ENCODE results near the gene GRIN3B.
A peak's percentile ranks its signal among the peaks of the same experiment; 100 is the strongest.

The GRIN3B gene

DNA sequence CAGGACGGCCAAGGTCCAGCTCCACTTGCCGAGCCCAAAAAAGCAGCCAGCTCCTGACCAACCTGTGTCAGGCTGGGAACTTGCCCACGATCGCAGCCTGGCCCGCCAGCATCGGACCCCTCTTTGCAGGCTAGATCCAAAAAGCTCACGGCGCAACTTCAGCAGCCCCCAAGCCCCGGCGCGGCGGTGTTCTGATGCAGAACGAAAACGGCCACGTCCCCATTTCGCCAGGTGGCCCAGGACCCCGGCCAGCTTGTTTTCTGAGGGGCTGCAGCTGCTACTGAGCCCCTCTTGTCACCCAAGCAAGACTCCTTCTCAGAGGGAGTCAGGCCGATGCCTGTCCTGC, 19.4 kb downstream of the GRIN3B start (continued):
- TF ChIP-seq, protein P1, sequence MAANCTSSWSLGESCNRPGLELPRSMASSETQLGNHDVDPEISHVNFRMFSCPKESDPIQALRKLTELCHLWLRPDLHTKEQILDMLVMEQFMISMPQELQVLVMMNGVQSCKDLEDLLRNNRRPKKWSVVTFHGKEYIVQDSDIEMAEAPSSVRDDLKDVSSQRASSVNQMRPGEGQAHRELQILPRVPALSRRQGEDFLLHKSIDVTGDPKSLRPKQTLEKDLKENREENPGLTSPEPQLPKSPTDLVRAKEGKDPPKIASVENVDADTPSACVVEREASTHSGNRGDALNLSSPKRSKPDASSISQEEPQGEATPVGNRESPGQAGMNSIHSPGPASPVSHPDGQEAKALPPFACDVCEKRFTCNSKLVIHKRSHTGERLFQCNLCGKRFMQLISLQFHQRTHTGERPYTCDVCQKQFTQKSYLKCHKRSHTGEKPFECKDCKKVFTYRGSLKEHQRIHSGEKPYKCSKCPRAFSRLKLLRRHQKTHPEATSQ (tag by site-specific recombination; IDR thresholded peaks at IDR 0.05): no peak
- TF ChIP-seq, protein P2, sequence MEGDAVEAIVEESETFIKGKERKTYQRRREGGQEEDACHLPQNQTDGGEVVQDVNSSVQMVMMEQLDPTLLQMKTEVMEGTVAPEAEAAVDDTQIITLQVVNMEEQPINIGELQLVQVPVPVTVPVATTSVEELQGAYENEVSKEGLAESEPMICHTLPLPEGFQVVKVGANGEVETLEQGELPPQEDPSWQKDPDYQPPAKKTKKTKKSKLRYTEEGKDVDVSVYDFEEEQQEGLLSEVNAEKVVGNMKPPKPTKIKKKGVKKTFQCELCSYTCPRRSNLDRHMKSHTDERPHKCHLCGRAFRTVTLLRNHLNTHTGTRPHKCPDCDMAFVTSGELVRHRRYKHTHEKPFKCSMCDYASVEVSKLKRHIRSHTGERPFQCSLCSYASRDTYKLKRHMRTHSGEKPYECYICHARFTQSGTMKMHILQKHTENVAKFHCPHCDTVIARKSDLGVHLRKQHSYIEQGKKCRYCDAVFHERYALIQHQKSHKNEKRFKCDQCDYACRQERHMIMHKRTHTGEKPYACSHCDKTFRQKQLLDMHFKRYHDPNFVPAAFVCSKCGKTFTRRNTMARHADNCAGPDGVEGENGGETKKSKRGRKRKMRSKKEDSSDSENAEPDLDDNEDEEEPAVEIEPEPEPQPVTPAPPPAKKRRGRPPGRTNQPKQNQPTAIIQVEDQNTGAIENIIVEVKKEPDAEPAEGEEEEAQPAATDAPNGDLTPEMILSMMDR (tag by site-specific recombination; IDR thresholded peaks at IDR 0.05): no peak

DNA sequence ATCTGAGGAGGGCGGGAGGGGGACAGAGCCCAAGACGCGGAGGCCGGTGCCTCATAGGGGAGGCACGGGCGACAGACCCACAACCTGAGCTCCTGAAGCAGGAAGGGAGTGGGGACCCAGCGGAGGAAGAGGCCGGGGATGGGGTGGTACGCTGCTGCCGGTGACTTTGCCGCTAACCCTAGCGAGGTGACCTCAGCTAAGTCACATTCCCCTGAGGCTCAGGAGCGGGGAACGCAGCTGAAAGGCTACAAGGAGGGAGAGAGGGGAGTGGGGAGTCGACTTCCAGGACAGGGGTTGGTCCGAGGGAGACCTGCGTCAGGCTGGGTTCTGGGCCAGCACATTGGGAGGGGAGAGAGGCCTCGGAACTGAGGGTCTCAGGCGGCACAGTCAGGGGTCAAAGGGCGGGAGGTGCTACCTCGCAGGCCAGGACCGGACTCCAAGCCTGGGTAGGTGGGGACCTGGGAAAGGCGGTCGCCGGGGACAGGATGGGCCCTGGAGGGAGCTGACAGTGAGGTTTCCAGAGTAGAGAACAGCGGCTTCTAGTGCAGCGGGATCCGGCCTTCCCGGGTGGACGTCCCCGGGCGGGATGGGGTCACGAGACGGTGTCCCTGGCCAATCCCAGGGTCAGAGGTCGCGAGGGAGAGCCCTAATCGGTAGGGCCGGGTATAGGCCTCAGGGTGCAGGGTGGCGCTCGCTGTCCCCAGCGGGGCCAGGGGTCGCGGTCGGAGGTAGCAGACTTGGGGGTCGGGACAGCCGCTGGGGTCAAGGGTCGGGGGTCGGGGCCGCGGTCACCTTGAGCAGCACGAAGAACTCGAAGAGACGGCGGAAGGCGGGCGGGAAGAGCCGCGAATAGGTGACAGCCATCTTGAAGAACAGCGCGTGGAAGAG, 20.0 kb downstream of the GRIN3B start:
- H3K9me3 ChIP-seq (ENCODE audit: control insufficient read depth, insufficient read depth, low read depth, low read length): no peaks in the 10 kb centered on the region
- ChIA-PET POLR2A (interaction anchor here (1.1 to 1.2 kb wide), 2 partner anchors 20 to 21 kb away, joined by 3 read pairs; partner anchors contain the start of gene ABCA7), CTCF (interaction anchor here (0.6 to 1.0 kb wide), 4 partner anchors 81 to 352 kb away, joined by 3 to 5 read pairs (median 4); no protein-coding TSS in a partner anchor)
- peak overlapping the region; percentile 80 for H3K27ac ChIP-seq (ENCODE audit: extremely low read depth, low read depth, low read length)
- H3K4me1 ChIP-seq (ENCODE audit: control insufficient read depth, insufficient read depth, low read length): peaks cover 7% of the 10 kb centered on the region
- peaks cover 0 to 26% of the 10 kb centered on the region in 2 experiments; a peak in 1 of 3 replicates for H3K36me3 ChIP-seq (ENCODE audit: control insufficient read depth in 2 of 2, insufficient read depth in 1 of 2, low read length in 2 of 2)
- H3K4me3 ChIP-seq (ENCODE audit: low read depth, low read length): peak overlapping the region; percentile 86
- no peak for TF ChIP-seq ZNF664 (tag by site-specific recombination; IDR thresholded peaks at IDR 0.05)
- peak; percentile 30; the same call in 1 of the 2 replicates for TF ChIP-seq SP2 (tag by site-specific recombination; IDR thresholded peaks at IDR 0.05)
- no peak for TF ChIP-seq ZNF610 (tag by site-specific recombination; IDR thresholded peaks at IDR 0.05; ENCODE audit: borderline replicate concordance)
- peak; percentile 51; the same call in 1 of the 2 replicates for TF ChIP-seq MZF1 (tag by site-specific recombination; IDR thresholded peaks at IDR 0.05; ENCODE audit: borderline replicate concordance)
- no peak for TF ChIP-seq ZNF585B (tag by site-specific recombination; IDR thresholded peaks at IDR 0.05)
- TF ChIP-seq ZFP69B (tag by site-specific recombination; IDR thresholded peaks at IDR 0.05): no peak
- TF ChIP-seq ZNF16 (tag by site-specific recombination; IDR thresholded peaks at IDR 0.05; ENCODE audit: low read depth): no peak
- no peak; the same call in 1 of the 2 replicates for TF ChIP-seq SP3 (tag by site-specific recombination; IDR thresholded peaks at IDR 0.05)
- peak; percentile 99 for TF ChIP-seq ZNF341 (tag by site-specific recombination; IDR thresholded peaks at IDR 0.05; ENCODE audit: low read depth)
- TF ChIP-seq BCL11B (tag by site-specific recombination; IDR thresholded peaks at IDR 0.05; ENCODE audit: low read depth): peak; percentile 99
- TF ChIP-seq ZNF335 (tag by site-specific recombination; conservative IDR thresholded peaks at IDR 0.05): peak; percentile 28
- peak; percentile 62 for TF ChIP-seq ZBTB48 (tag by site-specific recombination; IDR thresholded peaks at IDR 0.05)
- no peak for TF ChIP-seq ZNF350 (tag by site-specific recombination; IDR thresholded peaks at IDR 0.05)
- peak; percentile 48 for TF ChIP-seq ZNF76 (tag by site-specific recombination; IDR thresholded peaks at IDR 0.05; ENCODE audit: borderline replicate concordance, low read depth)
- TF ChIP-seq KLF9 (tag by site-specific recombination; IDR thresholded peaks at IDR 0.05; ENCODE audit: low read depth): peak; percentile 38; the same call in 1 of the 2 replicates
- TF ChIP-seq EGR2 (tag by site-specific recombination; IDR thresholded peaks at IDR 0.05; ENCODE audit: low read depth): no peak
- TF ChIP-seq BCL11A (tag by site-specific recombination; IDR thresholded peaks at IDR 0.05; ENCODE audit: low read depth): peak; percentile 74; the same call in 1 of the 2 replicates
- TF ChIP-seq, protein P3, sequence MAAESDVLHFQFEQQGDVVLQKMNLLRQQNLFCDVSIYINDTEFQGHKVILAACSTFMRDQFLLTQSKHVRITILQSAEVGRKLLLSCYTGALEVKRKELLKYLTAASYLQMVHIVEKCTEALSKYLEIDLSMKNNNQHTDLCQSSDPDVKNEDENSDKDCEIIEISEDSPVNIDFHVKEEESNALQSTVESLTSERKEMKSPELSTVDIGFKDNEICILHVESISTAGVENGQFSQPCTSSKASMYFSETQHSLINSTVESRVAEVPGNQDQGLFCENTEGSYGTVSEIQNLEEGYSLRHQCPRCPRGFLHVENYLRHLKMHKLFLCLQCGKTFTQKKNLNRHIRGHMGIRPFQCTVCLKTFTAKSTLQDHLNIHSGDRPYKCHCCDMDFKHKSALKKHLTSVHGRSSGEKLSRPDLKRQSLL (tag by site-specific recombination; IDR thresholded peaks at IDR 0.05): no peak; the same call in 1 of the 2 replicates
- no peak for TF ChIP-seq ZNF530 (tag by site-specific recombination; IDR thresholded peaks at IDR 0.05; ENCODE audit: low read depth)
- TF ChIP-seq ZSCAN23 (tag by site-specific recombination; IDR thresholded peaks at IDR 0.05): no peak
- TF ChIP-seq ZNF140 (tag by site-specific recombination; IDR thresholded peaks at IDR 0.05): no peak
- TF ChIP-seq, protein P4, sequence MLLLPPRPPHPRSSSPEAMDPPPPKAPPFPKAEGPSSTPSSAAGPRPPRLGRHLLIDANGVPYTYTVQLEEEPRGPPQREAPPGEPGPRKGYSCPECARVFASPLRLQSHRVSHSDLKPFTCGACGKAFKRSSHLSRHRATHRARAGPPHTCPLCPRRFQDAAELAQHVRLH (tag by site-specific recombination; IDR thresholded peaks at IDR 0.05): no peak
- TF ChIP-seq ZBTB21 (tag by site-specific recombination; IDR thresholded peaks at IDR 0.05): no peak
- TF ChIP-seq ZFP37 (tag by site-specific recombination; IDR thresholded peaks at IDR 0.05): 0 out of 2 replicates have a peak, but pooled peaks have one; percentile 33
- no peak for TF ChIP-seq ZNF837 (tag by site-specific recombination; IDR thresholded peaks at IDR 0.05)
- no peak for TF ChIP-seq ZNF354C (tag by site-specific recombination; IDR thresholded peaks at IDR 0.05; ENCODE audit: borderline replicate concordance, low read depth)
- 0 out of 2 replicates have a peak, but pooled peaks have one; percentile 8 for TF ChIP-seq IKZF3 (tag by site-specific recombination; IDR thresholded peaks at IDR 0.05)
- TF ChIP-seq, protein P5, sequence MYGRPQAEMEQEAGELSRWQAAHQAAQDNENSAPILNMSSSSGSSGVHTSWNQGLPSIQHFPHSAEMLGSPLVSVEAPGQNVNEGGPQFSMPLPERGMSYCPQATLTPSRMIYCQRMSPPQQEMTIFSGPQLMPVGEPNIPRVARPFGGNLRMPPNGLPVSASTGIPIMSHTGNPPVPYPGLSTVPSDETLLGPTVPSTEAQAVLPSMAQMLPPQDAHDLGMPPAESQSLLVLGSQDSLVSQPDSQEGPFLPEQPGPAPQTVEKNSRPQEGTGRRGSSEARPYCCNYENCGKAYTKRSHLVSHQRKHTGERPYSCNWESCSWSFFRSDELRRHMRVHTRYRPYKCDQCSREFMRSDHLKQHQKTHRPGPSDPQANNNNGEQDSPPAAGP (tag by site-specific recombination; IDR thresholded peaks at IDR 0.05): peak; percentile 49
